Fibroblast of lung (primary cell): Measurements from ENCODE around the gene D2HGDH. TPM values are rescaled to one million over a fixed set of nuclear protein-coding genes. Genes with fewer than 3 reads are reported as not detected.

Experiments
- DNase-seq, 2 donors: peaks; one replicate each; pipeline versions ENCODE4 v3.0.0 to v3.0.0-alpha.2; 2010; ENCODE audit warnings: low read depth in 2 of 2
- H2AFZ ChIP-seq: 2 replicates; pipeline ENCODE4 v1.5.1; 2012; ENCODE audit warnings: low read length, control low read depth, inconsistent platforms
- H3K27ac ChIP-seq: 2 replicates; pipeline ENCODE4 v1.5.1; 2011; ENCODE audit warnings: low read length, control low read depth; ENCODE audit not compliant: insufficient read depth
- H3K27me3 ChIP-seq: 2 replicates; pipeline ENCODE4 v1.5.1; 2011; ENCODE audit warnings: mild to moderate bottlenecking, low read length; ENCODE audit not compliant: control insufficient read depth, insufficient read depth
- H3K36me3 ChIP-seq: 2 replicates; pipeline ENCODE4 v1.5.1; 2011; ENCODE audit warnings: low read length; ENCODE audit not compliant: control insufficient read depth, insufficient read depth
- H3K4me1 ChIP-seq: 2 replicates; pipeline ENCODE4 v1.5.1; 2011; ENCODE audit warnings: low read length; ENCODE audit not compliant: control insufficient read depth, insufficient read depth; ENCODE audit errors: extremely low read depth
- H3K4me2 ChIP-seq: 2 replicates; pipeline ENCODE4 v1.5.1; 2011; ENCODE audit warnings: low read length, control low read depth; ENCODE audit not compliant: insufficient read depth; ENCODE audit errors: extremely low read depth
- H3K4me3 ChIP-seq, 4 experiments: fragments of 200-600 bp in 1 of 4; sonication (generic) in 1 of 4; replicated peaks in 1 of 4; 2 replicates each; pipeline ENCODE4 v1.5.1; 2011 to 2016; ENCODE audit warnings: low read length in 4 of 4, low read depth in 3 of 4, mild to moderate bottlenecking in 3 of 4, control low read depth in 2 of 4, inconsistent platforms in 1 of 4, mixed read lengths in 1 of 4; ENCODE audit not compliant: insufficient read depth in 1 of 4; ENCODE audit errors: control extremely low read depth in 1 of 4
- H3K79me2 ChIP-seq: 2 replicates; pipeline ENCODE4 v1.5.1; 2012; ENCODE audit warnings: mild to moderate bottlenecking, low read length, inconsistent platforms; ENCODE audit not compliant: control insufficient read depth, insufficient read depth
- H3K9ac ChIP-seq: 2 replicates; pipeline ENCODE4 v1.5.1; 2011; ENCODE audit warnings: mild to moderate bottlenecking, low read length, control low read depth; ENCODE audit not compliant: insufficient read depth
- H3K9me3 ChIP-seq: 2 replicates; pipeline ENCODE4 v1.5.1; 2012; ENCODE audit warnings: low read depth, low read length; ENCODE audit not compliant: control insufficient read depth, insufficient read depth
- H4K20me1 ChIP-seq: 2 replicates; pipeline ENCODE4 v1.5.1; 2011; ENCODE audit warnings: low read length; ENCODE audit not compliant: control insufficient read depth, insufficient read depth; ENCODE audit errors: extremely low read depth
- EZH2 ChIP-seq: IDR thresholded peaks from 2 replicates; pipeline ENCODE4 v1.5.1; 2012; ENCODE audit warnings: low read length, control low read depth, mild to moderate bottlenecking; ENCODE audit errors: missing control alignments
- polyA plus RNA-seq, 2 donors: library from polyadenylated mRNA; depleted of rRNA in 1 of 2; stranded (reverse) in 1 of 2; unstranded in 1 of 2; fragments of >200 nt; gene quantifications; 2 replicates each; pipeline ENCODE4 v1.2.1, GENCODE V29; 2011 to 2012; ENCODE audit warnings: missing spikeins in 1 of 2
- total RNA-seq: library from RNA; depleted of rRNA; stranded (reverse); fragments of >200 nt; gene quantifications from 2 replicates; pipeline ENCODE4 v1.2.1, GENCODE V29; 2014
- TF ChIP-seq, protein P1 (sequence below), 2 donors: IDR thresholded peaks in 1 of 2; conservative IDR thresholded peaks in 1 of 2; 1 replicate in 1 of 2; 2 replicates in 1 of 2; pipeline ENCODE4 v1.5.1; 2011 to 2012; ENCODE audit warnings: low read length in 2 of 2, control low read depth in 1 of 2, inconsistent platforms in 1 of 2, low read depth in 1 of 2, mild to moderate bottlenecking in 1 of 2

D2HGDH gene
- total and polyA plus RNA-seq, 2 donors (not counting 1 experiment from before 2014, with no cell fraction given) = 5.7 to 28.4 TPM

DNA sequence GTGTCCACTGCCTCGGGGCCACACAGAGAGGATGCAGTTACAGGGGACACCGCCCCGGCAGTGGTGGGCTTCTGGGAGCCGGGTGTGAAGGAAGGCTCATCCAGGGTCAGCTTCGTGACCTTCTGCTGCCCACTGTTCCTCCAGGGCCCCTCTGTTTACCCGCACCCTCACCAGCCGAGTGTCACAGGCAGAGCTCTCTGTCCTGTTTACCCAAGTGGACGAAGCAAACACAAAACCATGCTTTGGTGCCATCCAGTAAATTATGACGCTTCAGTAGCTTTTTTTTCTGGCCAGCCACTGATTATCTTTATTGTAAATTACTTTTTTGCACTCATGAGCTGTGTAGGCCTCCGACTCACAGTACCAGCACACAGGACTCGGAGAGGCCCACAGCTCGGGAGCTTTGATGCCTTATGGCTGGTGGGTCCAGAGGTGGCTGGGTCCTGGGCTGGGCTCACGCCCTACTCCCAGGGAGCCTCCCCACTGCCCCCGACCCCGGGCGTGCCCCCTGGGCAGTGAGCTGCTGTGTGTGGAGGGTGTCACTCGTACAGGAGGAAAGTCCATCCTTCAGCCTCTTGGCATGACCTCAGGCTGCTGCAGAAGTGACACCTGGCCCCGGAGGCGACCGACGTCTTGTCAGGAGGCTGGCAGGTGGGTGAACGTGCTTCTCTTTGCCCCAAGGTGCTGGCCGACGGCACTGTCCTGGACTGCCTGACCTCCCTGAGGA lies 9.8 kb downstream of the D2HGDH start:
- H3K4me1 ChIP-seq = no peaks in the 10 kb centered on the region
- no peaks in the 10 kb centered on the region for H3K79me2 ChIP-seq
- no peak overlapping the region for H3K9ac ChIP-seq
- H3K4me3 ChIP-seq = no peak overlapping the region
- no peaks in the 10 kb centered on the region for H4K20me1 ChIP-seq
- H3K27ac ChIP-seq = no peak overlapping the region
- no peak overlapping the region for H3K4me2 ChIP-seq
- H3K27me3 ChIP-seq = no peaks in the 10 kb centered on the region
- no peak overlapping the region for H2AFZ ChIP-seq
- TF ChIP-seq, protein P1, sequence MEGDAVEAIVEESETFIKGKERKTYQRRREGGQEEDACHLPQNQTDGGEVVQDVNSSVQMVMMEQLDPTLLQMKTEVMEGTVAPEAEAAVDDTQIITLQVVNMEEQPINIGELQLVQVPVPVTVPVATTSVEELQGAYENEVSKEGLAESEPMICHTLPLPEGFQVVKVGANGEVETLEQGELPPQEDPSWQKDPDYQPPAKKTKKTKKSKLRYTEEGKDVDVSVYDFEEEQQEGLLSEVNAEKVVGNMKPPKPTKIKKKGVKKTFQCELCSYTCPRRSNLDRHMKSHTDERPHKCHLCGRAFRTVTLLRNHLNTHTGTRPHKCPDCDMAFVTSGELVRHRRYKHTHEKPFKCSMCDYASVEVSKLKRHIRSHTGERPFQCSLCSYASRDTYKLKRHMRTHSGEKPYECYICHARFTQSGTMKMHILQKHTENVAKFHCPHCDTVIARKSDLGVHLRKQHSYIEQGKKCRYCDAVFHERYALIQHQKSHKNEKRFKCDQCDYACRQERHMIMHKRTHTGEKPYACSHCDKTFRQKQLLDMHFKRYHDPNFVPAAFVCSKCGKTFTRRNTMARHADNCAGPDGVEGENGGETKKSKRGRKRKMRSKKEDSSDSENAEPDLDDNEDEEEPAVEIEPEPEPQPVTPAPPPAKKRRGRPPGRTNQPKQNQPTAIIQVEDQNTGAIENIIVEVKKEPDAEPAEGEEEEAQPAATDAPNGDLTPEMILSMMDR (conservative IDR thresholded peaks at IDR 0.05 in 1 of 2, IDR thresholded peaks at IDR 0.05 in 1 of 2; ENCODE audit: low read depth in 1 of 2, low read length in 2 of 2) = no peak
- no peak for TF ChIP-seq EZH2
- no peaks in the 10 kb centered on the region for H3K9me3 ChIP-seq
- no peak for DNase-seq
- peaks cover 11% of the 10 kb centered on the region for H3K36me3 ChIP-seq

DNA sequence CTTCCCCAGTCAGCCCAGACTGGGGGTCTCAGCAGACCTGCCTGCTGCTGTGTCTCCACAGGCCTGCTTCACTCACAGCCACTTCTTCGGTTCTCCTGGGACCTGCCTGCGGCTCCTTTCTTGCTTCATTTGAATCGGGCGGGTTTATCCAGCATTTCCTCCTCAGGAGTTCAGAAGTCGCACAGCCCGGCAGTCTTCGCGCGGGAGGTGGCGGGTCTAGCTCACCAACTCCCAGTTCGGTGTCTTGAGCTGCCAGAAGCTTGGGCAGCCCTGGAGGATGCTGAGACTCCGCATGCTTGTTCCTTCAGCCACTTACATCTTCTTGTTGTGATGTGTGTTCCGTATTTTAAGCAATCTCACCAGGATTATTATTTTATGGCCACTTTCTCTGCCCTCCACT lies 10.8 kb downstream of the D2HGDH start:
- Histone ChIP-seq H3K9me3 (no peaks in the 10 kb centered on the region), H3K4me1 (no peaks in the 10 kb centered on the region), H3K4me2 (no peak overlapping the region), H3K27ac (no peak overlapping the region), H3K79me2 (no peaks in the 10 kb centered on the region), H3K4me3 (no peak overlapping the region), H3K36me3 (peaks cover 13% of the 10 kb centered on the region), H3K9ac (no peak overlapping the region), H2AFZ (no peak overlapping the region), H4K20me1 (no peaks in the 10 kb centered on the region), H3K27me3 (no peaks in the 10 kb centered on the region)
- DNase-seq = no peak
- no peak for TF ChIP-seq EZH2
- TF ChIP-seq, protein P1 (conservative IDR thresholded peaks at IDR 0.05 in 1 of 2, IDR thresholded peaks at IDR 0.05 in 1 of 2; ENCODE audit: low read depth in 1 of 2, low read length in 2 of 2) = no peak

DNA sequence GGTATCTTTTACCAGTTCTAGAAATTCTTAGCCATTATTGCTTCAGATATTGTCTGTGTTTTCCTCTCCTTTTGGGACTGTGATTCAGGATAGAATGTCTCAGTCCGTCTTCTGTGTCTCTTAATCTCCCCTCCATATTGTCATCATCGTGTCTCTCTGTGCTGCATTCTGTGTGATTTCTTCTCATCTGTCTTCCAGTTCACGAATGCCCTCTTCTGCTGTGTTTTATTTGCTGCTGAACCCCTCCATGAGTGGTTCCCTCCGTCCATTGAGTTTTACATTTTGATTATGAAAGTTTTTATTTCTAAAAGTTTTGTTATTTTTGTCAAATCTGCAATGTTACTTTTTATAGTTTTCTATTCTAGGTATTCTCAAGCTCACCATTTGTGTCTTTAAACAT lies 11.7 kb downstream of the D2HGDH start:
- Histone ChIP-seq H3K4me2 (no peak overlapping the region), H4K20me1 (no peaks in the 10 kb centered on the region), H3K4me3 (no peak overlapping the region), H2AFZ (no peak overlapping the region), H3K4me1 (no peaks in the 10 kb centered on the region), H3K27me3 (no peaks in the 10 kb centered on the region), H3K9me3 (no peaks in the 10 kb centered on the region), H3K79me2 (no peaks in the 10 kb centered on the region), H3K9ac (no peak overlapping the region), H3K27ac (no peak overlapping the region), H3K36me3 (peaks cover 13% of the 10 kb centered on the region)
- DNase-seq = no peak
- TF ChIP-seq EZH2 = no peak
- TF ChIP-seq, protein P1 (conservative IDR thresholded peaks at IDR 0.05 in 1 of 2, IDR thresholded peaks at IDR 0.05 in 1 of 2; ENCODE audit: low read depth in 1 of 2, low read length in 2 of 2) = no peak
